Measurements from ENCODE around the gene KTI12. TPM values are rescaled to one million over a fixed set of nuclear protein-coding genes. Genes with fewer than 3 reads are reported as not detected.
"Not testable (repeated sequence)": the region's sequence is repeated elsewhere in the genome, so short reads cannot be mapped to it uniquely, and the experiment has no call there.

Gene KTI12
- 17.6 TPM for polyA plus RNA-seq (2012; ENCODE audit: insufficient read depth, insufficient read length, low read depth)

- Histone ChIP-seq H3K4me3 (ENCODE audit: low read depth, low read length) (peak within 1 kb of the TSS; percentile 80), H3K27me3 (no peaks in the 10 kb centered on the region), H3K9me3 (no peaks in the 10 kb centered on the region), H3K4me1 (no peaks in the 10 kb centered on the region), H3K36me3 (no peaks in the 10 kb centered on the region)
- peak; percentile 81 for DNase-seq
- TF ChIP-seq CTCF (IDR thresholded peaks at IDR 0.05; ENCODE audit: low read depth, low read length) = no peak
Measured at GRCh38 chr1:52033190-52034049, at the start of gene KTI12. Gene KTI12, minus strand, starts transcription at chr1:52033810. Its CDS starts 49 bp downstream, at chr1:52033761.

GRCh38 chr1:52080014-52080415, 46.4 kb upstream of the KTI12 start:
- no peak for DNase-seq
- Histone ChIP-seq H3K9me3 (no peaks in the 10 kb centered on the region), H3K27me3 (no peaks in the 10 kb centered on the region), H3K4me3 (ENCODE audit: low read depth, low read length) (no peak overlapping the region), H3K4me1 (no peaks in the 10 kb centered on the region), H3K36me3 (no peaks in the 10 kb centered on the region)
- TF ChIP-seq CTCF (IDR thresholded peaks at IDR 0.05; ENCODE audit: low read depth, low read length) = no peak

- H3K4me3 ChIP-seq (ENCODE audit: low read depth, low read length); DNase-seq; H3K9me3 ChIP-seq; H3K27me3 ChIP-seq; H3K4me1 ChIP-seq; H3K36me3 ChIP-seq: not testable (repeated sequence)
Measured at GRCh38 chr1:52077277-52077676, 43.7 kb upstream of the KTI12 start.

GRCh38 chr1:52072291-52072690, 38.7 kb upstream of the KTI12 start:
- 0 out of 2 replicates have a peak, but pooled peaks cover 4% of the 10 kb centered on the region for H3K36me3 ChIP-seq
- DNase-seq = no peak
- H3K9me3 ChIP-seq = no peaks in the 10 kb centered on the region
- no peak overlapping the region for H3K4me3 ChIP-seq (ENCODE audit: low read depth, low read length)
- no peak for TF ChIP-seq CTCF (IDR thresholded peaks at IDR 0.05; ENCODE audit: low read depth, low read length)
- no peaks in the 10 kb centered on the region for H3K27me3 ChIP-seq
- H3K4me1 ChIP-seq = no peaks in the 10 kb centered on the region

- Histone ChIP-seq H3K27me3 (no peaks in the 10 kb centered on the region), H3K4me1 (no peaks in the 10 kb centered on the region), H3K9me3 (no peaks in the 10 kb centered on the region), H3K4me3 (ENCODE audit: low read depth, low read length) (no peak overlapping the region), H3K36me3 (peaks cover 5% of the 10 kb centered on the region; the same call in 1 of the 2 replicates)
- TF ChIP-seq CTCF (IDR thresholded peaks at IDR 0.05; ENCODE audit: low read depth, low read length) = no peak
- DNase-seq = no peak
Measured at GRCh38 chr1:52070704-52071103, 37.1 kb upstream of the KTI12 start.

- no peak for DNase-seq
- H3K36me3 ChIP-seq = peaks cover 20% of the 10 kb centered on the region
Measured at GRCh38 chr1:52063192-52063591, 29.6 kb upstream of the KTI12 start.

More at GRCh38 chr1:52063192-52063591, 29.6 kb upstream of the KTI12 start:
- H3K4me1 ChIP-seq = no peaks in the 10 kb centered on the region
- no peak overlapping the region for H3K4me3 ChIP-seq (ENCODE audit: low read depth, low read length)
- no peaks in the 10 kb centered on the region for H3K9me3 ChIP-seq
- TF ChIP-seq CTCF (IDR thresholded peaks at IDR 0.05; ENCODE audit: low read depth, low read length) = no peak
- no peaks in the 10 kb centered on the region for H3K27me3 ChIP-seq
